Naive thymus-derived CD8-positive, alpha-beta T cell (primary cell): Measurements from ENCODE around the gene AMER1. TPM values are rescaled to one million over a fixed set of nuclear protein-coding genes. Genes with fewer than 3 reads are reported as not detected.
A peak's percentile ranks its signal among the peaks of the same experiment; 100 is the strongest.

Source experiments
- ATAC-seq, 2 donors: fragments of 150-1000 bp; cut with Tn5 transposase in 1 of 2; sonication (Bioruptor Pico), chemical (Tn5 transposase) in 1 of 2; 1 replicate in 1 of 2; 2 replicates in 1 of 2; pipeline ENCODE4 v1.10.0; 2021; ENCODE audit warnings: mild to moderate bottlenecking in 2 of 2, moderate library complexity in 2 of 2
- POLR2A ChIA-PET: fragments of 350-600 bp; sonication (Branson Sonifier 250); formaldehyde crosslinking; loops from one replicate; lab custom pipeline; 2021; ENCODE audit warnings: antibody characterized with exemption; lab: Charles Lee
- DNase-seq, 10 donors: peaks; one replicate each; pipeline versions ENCODE4 v3.0.0 to v3.0.0-alpha.2; 2020 to 2022
- H3K27ac Mint-ChIP-seq, 10 donors: one replicate each; pipeline ENCODE4 v1.8.0; 2020 to 2022; ENCODE audit warnings: mild to moderate bottlenecking in 10 of 10, mixed read lengths in 10 of 10, moderate library complexity in 4 of 10, inconsistent platforms in 1 of 10
- H3K27me3 Mint-ChIP-seq, 5 donors: one replicate each; pipeline ENCODE4 v1.8.0; 2021 to 2022; ENCODE audit warnings: mixed read lengths in 5 of 5
- H3K36me3 Mint-ChIP-seq, 3 donors: one replicate each; pipeline ENCODE4 v1.8.0; 2020 to 2022; ENCODE audit warnings: mixed read lengths in 3 of 3, mild to moderate bottlenecking in 2 of 3, inconsistent platforms in 1 of 3
- H3K4me1 Mint-ChIP-seq, 4 donors: one replicate each; pipeline ENCODE4 v1.8.0; 2021 to 2022; ENCODE audit warnings: mixed read lengths in 4 of 4
- H3K4me3 Mint-ChIP-seq, 10 donors: one replicate each; pipeline ENCODE4 v1.8.0; 2020 to 2022; ENCODE audit warnings: mild to moderate bottlenecking in 10 of 10, mixed read lengths in 10 of 10, moderate library complexity in 6 of 10, inconsistent platforms in 1 of 10
- H3K9me3 Mint-ChIP-seq, 9 donors: one replicate each; pipeline ENCODE4 v1.8.0; 2020 to 2022; ENCODE audit warnings: mixed read lengths in 9 of 9, mild to moderate bottlenecking in 3 of 9, inconsistent platforms in 1 of 9, moderate library complexity in 1 of 9
- polyA plus RNA-seq, 3 donors: library from polyadenylated mRNA; unstranded; fragments of 300-500 nt; fragmentation: Illumina TruSeq; gene quantifications; one replicate each; pipeline ENCODE4 v1.2.3, GENCODE V29; 2021
- total RNA-seq, 8 experiments: library from RNA in 2 of 8; stranded (reverse) in 2 of 8; gene quantifications; one replicate each; pipeline ENCODE4 v1.2.3 and lab custom pipeline; 2021 to 2026

AMER1 gene
- total and polyA plus RNA-seq, 5 experiments from 2014 or later = 0.02 to 6.5 (median 3.3) TPM; not detected in 1

DNA sequence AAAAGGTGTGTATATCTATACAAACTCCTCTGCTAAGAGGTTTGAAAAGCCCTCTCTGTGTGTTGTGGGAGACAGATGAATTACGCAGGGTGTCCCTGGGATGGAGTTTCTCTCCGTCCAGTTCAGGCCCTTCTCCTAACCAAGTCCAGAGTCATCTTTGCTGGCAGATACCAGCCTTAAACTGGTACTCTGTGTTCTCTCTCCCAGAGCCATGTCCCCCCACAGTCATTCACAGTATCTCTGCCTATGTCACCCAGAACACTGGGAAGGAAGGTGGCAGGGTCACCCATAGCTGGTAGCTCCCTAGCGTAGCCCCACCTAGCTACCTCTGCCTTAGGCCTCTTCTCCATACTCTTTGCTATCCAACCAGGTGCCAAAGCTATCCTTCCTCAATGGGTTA, 8.9 kb downstream of the AMER1 start:
- Mint-ChIP-seq H3K36me3 (peaks cover 0 to 8% (median 2%) of the 10 kb centered on the region in 3 donors), H3K9me3 (no peaks in the 10 kb centered on the region), H3K27ac (no peak overlapping the region), H3K4me1 (peaks cover 2 to 11% (median 6%) of the 10 kb centered on the region in 4 donors), H3K4me3 (no peak overlapping the region), H3K27me3 (no peaks in the 10 kb centered on the region)
- DNase-seq (no peak), ATAC-seq (no peak)
- POLR2A ChIA-PET = no interaction called here

DNA sequence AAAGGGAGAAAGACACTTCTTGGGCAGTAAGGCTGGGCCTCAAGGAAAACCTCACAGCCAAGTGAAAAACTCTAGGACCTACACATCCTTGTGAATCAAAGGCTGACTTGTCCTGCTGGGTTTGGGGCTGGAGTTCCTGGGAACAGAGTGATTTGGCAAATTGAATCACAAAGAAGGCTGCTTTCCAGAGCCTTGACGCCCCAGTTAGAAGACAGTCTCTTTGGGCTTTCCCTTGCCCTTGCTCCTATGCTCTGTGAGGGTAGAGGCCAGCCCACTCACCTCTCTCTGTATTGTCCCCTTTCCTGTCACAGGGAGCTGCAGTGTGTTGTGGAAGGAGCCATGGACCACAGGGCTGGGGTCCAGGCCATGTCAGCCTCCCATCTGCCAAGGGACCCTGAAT, 9.6 kb downstream of the AMER1 start:
- peaks cover 0 to 16% (median 7%) of the 10 kb centered on the region in 3 donors for H3K36me3 Mint-ChIP-seq
- no peak overlapping the region for H3K4me3 Mint-ChIP-seq
- no peak overlapping the region for H3K27ac Mint-ChIP-seq
- no peaks in the 10 kb centered on the region for H3K27me3 Mint-ChIP-seq
- no peaks in the 10 kb centered on the region for H3K9me3 Mint-ChIP-seq
- POLR2A ChIA-PET = no interaction called here
- no peak for ATAC-seq
- H3K4me1 Mint-ChIP-seq = peaks cover 2 to 11% (median 6%) of the 10 kb centered on the region in 4 donors
- no peak for DNase-seq

DNA sequence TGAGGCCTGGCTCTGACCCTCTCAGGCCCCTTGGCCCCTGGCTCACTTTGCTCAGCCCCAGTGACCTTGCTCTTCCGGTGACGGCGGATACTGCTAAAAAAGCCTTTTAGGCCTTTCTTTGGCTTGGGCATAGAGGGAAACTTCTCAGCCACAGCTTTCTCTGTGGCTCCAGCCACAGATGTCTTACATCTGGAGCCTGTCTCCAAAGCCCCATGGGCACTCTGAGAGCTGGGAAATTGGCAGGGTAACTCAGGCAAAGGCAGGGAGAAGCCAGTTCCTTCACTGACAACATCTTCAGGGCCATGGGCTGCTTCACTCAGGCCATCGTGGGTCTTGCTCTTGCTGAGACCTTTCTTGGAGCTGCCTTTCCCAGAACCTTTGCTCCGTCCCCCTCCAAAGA, 12.8 kb downstream of the AMER1 start:
- Mint-ChIP-seq H3K4me1 (peaks cover 0 to 6% (median 0%) of the 10 kb centered on the region in 4 donors), H3K36me3 (peaks cover 0 to 18% (median 8%) of the 10 kb centered on the region in 3 donors), H3K9me3 (no peaks in the 10 kb centered on the region), H3K27ac (no peak overlapping the region), H3K4me3 (no peak overlapping the region), H3K27me3 (no peaks in the 10 kb centered on the region)
- DNase-seq (no peak), ATAC-seq (no peak)
- POLR2A ChIA-PET = no interaction called here

DNA sequence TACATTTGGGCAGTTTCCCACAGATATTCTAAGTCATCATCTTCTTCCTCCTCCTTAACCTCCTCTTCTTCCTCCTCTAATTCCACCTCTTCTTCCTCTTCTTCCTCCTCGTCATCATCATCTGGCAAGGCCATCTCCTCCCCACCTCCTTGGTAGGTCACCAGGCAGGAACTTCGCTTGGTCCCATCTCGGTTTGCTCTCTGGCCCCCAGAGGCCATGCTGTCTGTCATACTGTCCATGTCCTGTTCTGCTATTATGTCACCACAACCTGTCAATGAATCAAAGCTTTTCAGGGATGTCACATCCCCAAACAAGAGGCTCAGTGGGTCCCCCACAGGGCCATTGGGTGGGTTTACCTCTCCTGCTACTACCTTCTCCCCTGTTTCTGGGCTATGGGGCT, 13.5 kb downstream of the AMER1 start:
- no peaks in the 10 kb centered on the region for H3K9me3 Mint-ChIP-seq
- DNase-seq = no peak
- POLR2A ChIA-PET = no interaction called here

DNA sequence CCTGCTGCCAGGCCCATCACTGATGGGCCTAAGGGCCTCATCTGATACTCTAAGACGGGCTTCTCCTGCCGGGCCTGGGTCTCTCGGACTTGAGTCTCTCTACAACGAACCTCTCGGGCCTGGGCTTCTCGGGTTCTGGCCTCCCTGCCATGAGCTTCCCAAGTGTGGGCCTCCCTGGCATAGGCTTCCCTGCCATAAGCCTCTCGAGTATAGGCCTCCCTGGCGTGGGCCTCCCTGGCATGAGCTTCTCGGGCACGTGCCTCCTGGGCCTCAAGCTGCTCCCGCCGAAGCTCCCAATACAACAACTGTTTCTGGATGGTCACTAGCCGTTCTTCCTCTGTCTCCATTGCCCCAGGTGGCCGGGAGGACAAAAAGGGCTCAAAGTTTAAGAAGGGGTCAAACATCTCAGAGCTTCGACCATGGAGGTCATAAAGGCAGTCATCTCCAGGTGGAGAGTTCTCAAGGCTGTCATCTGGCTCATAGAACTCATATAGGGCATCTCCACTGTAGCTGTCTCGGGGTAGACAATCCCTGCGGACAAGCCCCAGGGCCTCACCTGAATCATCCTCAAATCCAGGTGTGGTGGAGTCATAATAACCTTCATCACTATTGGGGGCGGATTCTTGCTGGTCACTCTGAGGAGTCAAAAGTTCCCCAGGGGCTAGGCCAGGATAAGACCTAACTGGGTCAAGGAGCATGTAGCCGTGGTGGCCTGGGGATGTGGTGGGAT, 14.1 kb downstream of the AMER1 start:
- no peaks in the 10 kb centered on the region for H3K9me3 Mint-ChIP-seq
- peaks cover 0 to 18% (median 8%) of the 10 kb centered on the region in 3 donors for H3K36me3 Mint-ChIP-seq
- ATAC-seq (no peak), DNase-seq (no peak)
- no peak overlapping the region for H3K4me3 Mint-ChIP-seq
- no peaks in the 10 kb centered on the region for H3K27me3 Mint-ChIP-seq
- peaks cover 0 to 4% (median 0%) of the 10 kb centered on the region in 4 donors for H3K4me1 Mint-ChIP-seq
- POLR2A ChIA-PET = no interaction called here
- peak overlapping the region in 1 of 10 donors; percentile 87 for H3K27ac Mint-ChIP-seq

More for the DNA sequence above, 13.5 kb downstream of the AMER1 start:
- no peak for ATAC-seq
- Mint-ChIP-seq H3K27ac (peak overlapping the region in 1 of 10 donors; percentile 87), H3K4me1 (peaks cover 0 to 6% (median 0%) of the 10 kb centered on the region in 4 donors), H3K4me3 (no peak overlapping the region), H3K36me3 (peaks cover 0 to 18% (median 8%) of the 10 kb centered on the region in 3 donors), H3K27me3 (no peaks in the 10 kb centered on the region)

DNA sequence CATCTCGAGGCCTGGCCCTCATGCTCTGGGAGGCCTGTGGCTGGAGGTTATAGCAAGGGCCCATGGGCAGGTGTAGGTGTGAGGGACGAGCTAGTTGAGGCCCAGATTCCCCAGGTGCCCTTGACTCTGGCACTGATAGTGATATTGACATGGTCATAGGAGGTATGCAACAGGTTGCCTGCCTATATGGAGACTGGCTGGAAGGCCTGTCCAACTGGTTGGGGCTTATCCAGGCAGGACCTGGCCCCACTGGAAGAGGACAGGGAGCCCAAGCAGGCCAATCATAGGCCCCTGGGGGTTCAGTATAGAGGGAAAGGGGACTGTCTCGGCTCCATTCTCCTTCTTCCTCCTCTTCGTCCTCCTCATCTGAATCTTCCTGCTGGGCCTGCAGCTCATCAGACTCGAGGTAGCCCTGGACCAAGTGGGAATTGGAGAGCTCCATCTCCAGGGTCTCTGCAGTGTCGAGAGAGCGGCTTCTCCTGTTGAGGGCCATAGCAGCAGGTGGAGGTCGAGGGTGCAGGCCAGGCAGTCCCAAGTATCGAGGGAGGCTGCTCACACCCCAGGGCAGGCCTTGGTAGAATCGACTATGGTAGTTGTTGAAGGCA, 15.3 kb downstream of the AMER1 start:
- Mint-ChIP-seq H3K36me3 (peaks cover 0 to 18% (median 8%) of the 10 kb centered on the region in 3 donors), H3K4me3 (no peak overlapping the region), H3K27ac (no peak overlapping the region), H3K9me3 (no peaks in the 10 kb centered on the region), H3K27me3 (no peaks in the 10 kb centered on the region), H3K4me1 (peaks cover 0 to 4% (median 0%) of the 10 kb centered on the region in 4 donors)
- POLR2A ChIA-PET = no interaction called here
- ATAC-seq = no peak
- no peak for DNase-seq

DNA sequence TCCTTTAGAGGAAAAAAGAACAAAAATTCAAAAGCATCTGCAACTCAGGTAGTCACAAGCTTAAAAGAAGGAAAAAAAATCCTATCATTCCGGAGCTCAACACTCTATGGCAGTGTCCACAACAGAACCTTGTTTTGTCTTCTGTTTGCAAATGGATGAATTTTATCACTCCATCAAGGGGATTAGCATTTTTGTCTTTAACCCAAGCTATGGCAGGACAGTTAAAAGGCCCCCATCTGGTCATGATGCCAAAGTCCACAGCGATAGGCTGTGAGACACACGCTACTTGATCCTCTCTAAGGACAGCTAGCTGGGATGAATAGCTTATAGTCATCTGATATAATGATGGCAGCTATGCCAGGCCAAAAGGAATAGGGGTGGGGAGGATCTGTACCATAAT, 16.6 kb downstream of the AMER1 start:
- Mint-ChIP-seq H3K4me1 (peaks cover 0 to 2% (median 0%) of the 10 kb centered on the region in 4 donors), H3K27me3 (no peaks in the 10 kb centered on the region), H3K27ac (no peak overlapping the region), H3K9me3 (no peaks in the 10 kb centered on the region), H3K36me3 (peaks cover 0 to 18% (median 8%) of the 10 kb centered on the region in 3 donors), H3K4me3 (no peak overlapping the region)
- POLR2A ChIA-PET = no interaction called here
- DNase-seq = no peak
- no peak for ATAC-seq

DNA sequence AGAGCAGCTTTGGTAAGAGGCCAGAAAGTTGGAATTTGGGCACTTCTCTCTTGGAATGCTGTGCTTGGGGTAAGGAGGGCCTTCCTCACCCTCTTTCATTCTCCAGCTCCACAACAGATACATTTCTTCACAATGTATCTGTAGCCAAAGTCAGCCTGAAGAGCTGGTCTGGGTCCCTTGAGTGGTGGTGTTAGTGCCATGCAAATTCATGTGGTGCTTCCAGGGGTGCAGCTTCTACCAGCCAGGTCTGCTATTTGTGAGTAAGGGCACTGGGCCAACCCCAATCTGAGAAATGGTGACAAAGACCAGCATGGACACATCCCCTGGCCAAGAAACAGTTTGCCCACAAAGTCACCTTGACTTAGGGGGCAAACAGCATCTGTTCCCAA, 17.8 kb downstream of the AMER1 start:
- DNase-seq (no peak), ATAC-seq (no peak)
- Mint-ChIP-seq H3K27me3 (no peaks in the 10 kb centered on the region), H3K4me1 (peaks cover 0 to 2% (median 0%) of the 10 kb centered on the region in 4 donors), H3K9me3 (no peaks in the 10 kb centered on the region), H3K4me3 (no peak overlapping the region), H3K36me3 (peaks cover 0 to 18% (median 8%) of the 10 kb centered on the region in 3 donors), H3K27ac (no peak overlapping the region)
- POLR2A ChIA-PET = no interaction called here

DNA sequence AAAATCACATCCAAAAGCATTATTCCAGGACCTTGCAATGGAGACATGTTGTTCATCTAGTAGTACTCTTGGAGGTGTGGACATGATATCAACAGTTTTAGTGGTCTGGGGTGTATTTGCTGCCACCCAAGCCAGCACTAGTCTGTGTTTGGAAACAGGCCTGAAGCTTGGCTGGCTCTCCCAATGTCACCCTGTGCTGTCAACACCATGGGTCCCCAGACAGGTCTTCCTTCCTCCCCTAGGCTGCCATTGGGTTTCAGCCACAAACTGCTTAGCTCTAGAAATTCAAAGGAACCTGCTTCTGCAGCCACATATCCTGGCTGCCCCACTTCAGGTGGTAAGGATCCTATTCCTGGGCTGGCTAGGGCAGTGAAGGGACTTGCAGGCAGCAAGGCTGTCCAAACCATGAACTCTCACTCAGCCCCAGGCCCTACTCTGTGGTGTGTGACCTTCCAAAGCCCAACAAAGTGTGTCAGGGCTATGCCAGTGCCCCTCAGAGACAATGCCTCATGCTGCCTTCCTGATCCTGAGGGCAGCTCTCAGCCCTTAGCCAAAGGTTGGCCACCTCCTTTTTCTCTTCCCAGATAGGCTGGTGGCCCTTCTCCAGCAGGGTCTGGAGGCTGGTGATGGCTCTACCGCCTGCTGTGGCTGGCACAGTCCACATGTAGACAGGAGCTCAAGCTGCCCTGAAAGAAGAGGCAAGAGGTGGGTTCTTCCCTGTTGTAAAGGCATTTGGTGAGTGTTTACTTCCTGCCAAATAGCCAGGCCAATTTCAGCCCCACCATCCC, 18.3 kb downstream of the AMER1 start:
- POLR2A ChIA-PET = no interaction called here
- no peak for ATAC-seq
- peak overlapping the region in 1 of 10 donors; percentile 29 for H3K4me3 Mint-ChIP-seq
- H3K9me3 Mint-ChIP-seq = no peaks in the 10 kb centered on the region
- H3K27ac Mint-ChIP-seq = peak overlapping the region in 1 of 10 donors; percentile 18
- H3K4me1 Mint-ChIP-seq = peaks cover 0 to 2% (median 0%) of the 10 kb centered on the region in 4 donors
- DNase-seq = no peak
- H3K36me3 Mint-ChIP-seq = peaks cover 0 to 16% (median 8%) of the 10 kb centered on the region in 3 donors
- H3K27me3 Mint-ChIP-seq = no peaks in the 10 kb centered on the region

DNA sequence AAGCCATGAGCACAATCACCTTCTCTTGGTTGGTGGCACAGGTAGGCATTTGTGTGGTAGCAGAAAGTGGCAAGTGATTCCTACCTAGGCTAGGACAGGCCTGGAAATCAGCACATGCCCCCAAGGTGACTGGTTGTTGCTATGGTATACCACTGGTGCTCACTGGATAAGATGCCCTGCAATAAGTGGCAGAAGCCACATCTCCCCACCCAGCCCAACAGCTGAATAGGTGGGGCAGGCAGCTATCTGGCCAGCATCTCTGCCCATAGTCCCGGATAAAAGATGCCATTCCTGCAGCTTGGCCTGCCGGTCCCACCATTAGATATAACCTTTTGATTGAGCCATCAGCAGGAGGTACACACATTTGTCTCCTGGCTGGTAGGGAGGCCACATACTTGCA, 21.1 kb downstream of the AMER1 start:
- H3K9me3 Mint-ChIP-seq = no peaks in the 10 kb centered on the region
- no peak for ATAC-seq
- peaks cover 0 to 3% (median 0%) of the 10 kb centered on the region in 4 donors for H3K4me1 Mint-ChIP-seq
- peak overlapping the region in 1 of 10 donors; percentile 40 for H3K27ac Mint-ChIP-seq
- H3K27me3 Mint-ChIP-seq = no peaks in the 10 kb centered on the region
- no peak overlapping the region for H3K4me3 Mint-ChIP-seq
- H3K36me3 Mint-ChIP-seq = no peaks in the 10 kb centered on the region
- POLR2A ChIA-PET = no interaction called here
- DNase-seq = no peak

DNA sequence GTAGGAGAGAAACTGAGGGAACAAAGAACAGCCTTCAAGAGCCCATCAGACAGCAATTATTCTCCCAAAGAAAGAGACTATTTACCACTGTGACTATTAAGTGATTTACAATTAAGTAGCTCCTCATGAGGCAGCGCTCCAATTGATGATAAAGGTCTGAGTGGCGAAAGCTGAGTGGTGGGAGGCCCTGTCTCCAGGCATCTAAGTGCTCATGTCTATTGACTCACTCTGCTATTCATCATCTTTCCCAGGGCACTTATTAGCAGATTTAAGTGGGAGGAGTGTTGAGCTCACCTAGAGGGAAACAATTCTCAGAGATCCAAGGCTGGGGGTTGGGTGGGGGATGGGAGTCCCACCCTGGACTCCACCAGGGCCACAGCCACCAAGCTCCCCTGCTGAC, 23.3 kb downstream of the AMER1 start:
- Mint-ChIP-seq H3K27me3 (no peaks in the 10 kb centered on the region), H3K9me3 (no peaks in the 10 kb centered on the region), H3K4me1 (peaks cover 0 to 3% (median 0%) of the 10 kb centered on the region in 4 donors), H3K4me3 (no peak overlapping the region), H3K27ac (no peak overlapping the region), H3K36me3 (peaks cover 0 to 2% (median 0%) of the 10 kb centered on the region in 3 donors)
- POLR2A ChIA-PET = no interaction called here
- DNase-seq = no peak
- no peak for ATAC-seq

DNA sequence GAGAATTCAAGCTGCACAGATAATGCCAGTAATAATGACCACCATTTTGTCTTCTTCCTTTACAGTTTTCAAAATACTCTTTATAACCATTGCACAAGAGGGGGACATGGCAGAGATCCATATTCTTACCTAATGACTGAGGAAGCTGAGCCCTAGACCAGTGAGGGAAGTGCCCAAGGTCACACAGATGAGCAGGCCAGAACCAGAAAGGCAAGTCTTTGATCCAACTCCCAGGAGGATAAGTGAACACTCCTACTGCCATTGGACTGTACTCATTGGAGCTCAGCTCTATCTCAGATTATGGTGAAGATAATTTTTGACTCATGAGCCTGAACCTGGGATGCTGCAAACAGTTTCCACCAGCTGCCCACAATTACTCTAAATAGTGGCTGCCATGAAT, 28.6 kb downstream of the AMER1 start:
- no peak overlapping the region for H3K27ac Mint-ChIP-seq

DNA sequence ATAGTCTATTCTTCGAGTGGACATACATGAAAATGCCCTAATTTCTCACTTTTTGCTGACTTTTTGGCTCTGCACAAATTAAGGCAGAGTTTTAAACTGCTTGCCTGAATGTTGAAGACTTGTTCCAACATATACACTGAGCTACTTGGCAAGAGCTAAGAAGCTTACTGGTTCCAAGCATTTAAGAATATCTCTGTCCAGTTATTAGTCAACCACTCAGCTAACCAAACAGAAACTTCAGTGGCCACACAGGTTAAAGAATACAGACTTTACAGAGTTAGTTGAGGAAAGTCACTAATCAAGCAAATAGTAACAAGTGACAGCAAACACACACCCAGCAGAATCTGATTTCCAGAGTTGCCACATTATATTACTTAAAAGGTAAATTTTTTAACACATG, 35.5 kb downstream of the AMER1 start:
- POLR2A ChIA-PET = no interaction called here
- no peaks in the 10 kb centered on the region for H3K27me3 Mint-ChIP-seq

More for the DNA sequence above, 28.6 kb downstream of the AMER1 start:
- DNase-seq (no peak), ATAC-seq (no peak)
- Mint-ChIP-seq H3K36me3 (peaks cover 0 to 5% (median 0%) of the 10 kb centered on the region in 3 donors), H3K4me1 (peaks cover 0 to 3% (median 0%) of the 10 kb centered on the region in 4 donors), H3K27me3 (no peaks in the 10 kb centered on the region), H3K4me3 (no peak overlapping the region), H3K9me3 (peaks cover 0 to 4% (median 0%) of the 10 kb centered on the region in 9 donors)
- POLR2A ChIA-PET = no interaction called here

More for the DNA sequence above, 35.5 kb downstream of the AMER1 start:
- Mint-ChIP-seq H3K9me3 (peaks cover 0 to 5% (median 0%) of the 10 kb centered on the region in 9 donors), H3K36me3 (peaks cover 0 to 8% (median 3%) of the 10 kb centered on the region in 3 donors), H3K4me1 (no peaks in the 10 kb centered on the region), H3K27ac (no peak overlapping the region), H3K4me3 (no peak overlapping the region)
- no peak for DNase-seq
- no peak for ATAC-seq
